HS-5 (cell line): ENCODE measurements around the gene MRC2.

Source experiments
- DNase-seq: peaks from one replicate; pipeline ENCODE4 v3.0.0-alpha.2; 2012; ENCODE audit warnings: low read depth

The MRC2 gene

GRCh38 chr17:62661337-62661736 lies 33.9 kb downstream of the MRC2 start:
- DNase-seq: no peak

- DNase-seq: no peak
These were observed 35.4 kb downstream of the MRC2 start for GRCh38 chr17:62662855-62663254.

DNA sequence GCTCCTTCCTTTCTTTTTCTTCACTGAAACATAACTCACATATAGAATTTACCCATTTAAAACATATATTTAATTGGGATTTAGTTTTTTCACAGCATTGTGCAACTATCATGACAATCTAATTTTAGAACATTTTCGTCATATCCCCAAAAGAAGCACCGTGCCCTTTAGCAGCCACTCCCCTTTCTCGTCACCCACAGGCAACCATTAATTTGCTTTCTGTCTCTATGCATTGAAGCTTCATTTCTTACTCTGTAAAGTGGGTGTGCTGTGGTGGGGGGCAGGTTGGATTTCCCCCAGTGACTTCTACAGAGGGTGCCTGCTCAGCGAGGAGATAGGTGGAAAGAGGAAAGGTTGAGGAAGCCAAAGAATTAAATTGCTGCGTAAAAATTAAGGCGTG lies 35.8 kb downstream of the MRC2 start:
- no peak for DNase-seq

DNA sequence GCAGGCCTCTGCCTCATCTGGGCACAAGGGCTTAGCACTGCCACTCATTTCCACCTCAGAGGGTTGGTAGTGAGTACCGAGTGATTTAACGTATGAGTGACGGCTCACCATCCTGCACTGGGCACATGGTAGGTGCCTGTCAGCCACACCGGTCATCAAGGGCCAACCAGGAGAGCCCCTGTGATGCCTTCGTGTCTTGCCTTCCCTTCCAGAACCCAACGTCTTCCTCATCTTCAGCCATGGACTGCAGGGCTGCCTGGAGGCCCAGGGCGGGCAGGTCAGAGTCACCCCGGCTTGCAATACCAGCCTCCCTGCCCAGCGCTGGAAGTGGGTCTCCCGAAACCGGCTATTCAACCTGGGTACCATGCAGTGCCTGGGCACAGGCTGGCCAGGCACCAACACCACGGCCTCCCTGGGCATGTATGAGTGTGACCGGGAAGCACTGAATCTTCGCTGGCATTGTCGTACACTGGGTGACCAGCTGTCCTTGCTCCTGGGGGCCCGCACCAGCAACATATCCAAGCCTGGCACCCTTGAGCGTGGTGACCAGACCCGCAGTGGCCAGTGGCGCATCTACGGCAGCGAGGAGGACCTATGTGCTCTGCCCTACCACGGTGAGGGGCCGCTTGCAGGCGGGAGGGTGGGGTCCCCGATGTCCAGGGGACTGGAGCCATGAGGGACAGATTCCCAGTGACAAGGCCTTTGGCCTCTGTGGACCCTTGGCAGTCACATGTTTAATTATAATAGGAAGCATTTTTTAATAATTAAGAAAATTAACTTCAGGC lies 37.1 kb downstream of the MRC2 start:
- no peak for DNase-seq

- DNase-seq: no peak
These were observed 38.1 kb downstream of the MRC2 start for GRCh38 chr17:62665599-62665998.

DNA sequence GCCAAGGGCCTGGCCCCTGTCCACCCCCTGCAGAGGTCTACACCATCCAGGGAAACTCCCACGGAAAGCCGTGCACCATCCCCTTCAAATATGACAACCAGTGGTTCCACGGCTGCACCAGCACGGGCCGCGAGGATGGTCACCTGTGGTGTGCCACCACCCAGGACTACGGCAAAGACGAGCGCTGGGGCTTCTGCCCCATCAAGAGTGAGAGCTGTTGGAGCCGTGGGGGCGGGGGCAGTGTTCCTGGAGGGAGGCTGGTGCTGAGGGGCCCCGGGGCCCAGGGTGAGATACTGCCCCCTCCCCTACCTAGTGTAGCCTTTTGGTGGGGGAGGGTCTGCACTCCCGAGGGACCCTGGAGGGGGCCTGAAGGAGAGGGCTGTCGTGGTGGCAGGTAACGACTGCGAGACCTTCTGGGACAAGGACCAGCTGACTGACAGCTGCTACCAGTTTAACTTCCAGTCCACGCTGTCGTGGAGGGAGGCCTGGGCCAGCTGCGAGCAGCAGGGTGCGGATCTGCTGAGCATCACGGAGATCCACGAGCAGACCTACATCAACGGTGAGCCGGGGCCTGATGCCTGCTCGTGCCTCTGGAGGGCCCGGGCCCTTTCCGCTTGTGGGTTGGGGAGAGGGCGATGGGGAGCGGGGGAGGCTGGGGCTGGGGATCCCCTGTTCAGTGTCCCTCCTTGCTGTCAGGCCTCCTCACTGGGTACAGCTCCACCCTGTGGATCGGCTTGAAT lies 38.8 kb downstream of the MRC2 start:
- DNase-seq: no peak

GRCh38 chr17:62666801-62667591 lies 39.5 kb downstream of the MRC2 start:
- no peak for DNase-seq

DNA sequence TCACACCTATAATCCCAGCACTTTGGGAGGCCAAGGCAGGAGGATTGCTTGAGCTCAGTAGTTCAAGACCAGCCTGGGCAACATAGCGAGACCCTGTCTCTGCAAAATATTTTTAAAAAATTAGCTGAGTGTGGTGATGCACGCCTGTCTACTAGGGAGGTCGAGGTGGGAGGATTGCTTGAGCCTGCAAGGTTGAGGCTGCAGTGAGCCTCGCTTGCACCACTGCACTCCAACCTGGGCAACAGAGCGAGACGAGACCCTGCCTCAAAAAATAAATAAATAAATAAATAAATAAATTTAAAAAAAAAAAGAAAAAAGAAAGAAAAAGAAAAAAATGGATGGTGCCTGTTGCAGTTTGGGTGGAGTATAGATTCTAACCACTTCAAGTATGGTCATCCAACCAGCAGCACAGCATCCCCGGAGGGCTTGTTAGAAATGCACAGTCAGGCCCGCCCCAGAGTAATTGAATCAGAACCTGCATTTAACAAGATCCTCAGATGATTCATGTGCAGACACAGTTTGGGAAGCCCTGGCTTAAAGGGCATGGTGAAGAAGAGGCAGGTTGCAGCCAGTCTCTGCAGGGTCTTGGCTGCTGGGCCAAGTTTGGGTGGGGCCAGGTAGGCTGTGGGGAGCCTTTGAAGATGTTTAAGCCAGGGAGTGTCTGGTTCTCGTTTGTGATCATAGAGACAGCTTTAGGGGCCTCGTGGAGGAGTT lies 40.8 kb downstream of the MRC2 start:
- DNase-seq: no peak

- DNase-seq: no peak
These were observed 42.8 kb downstream of the MRC2 start for GRCh38 chr17:62670202-62670821.

GRCh38 chr17:62671553-62671952 lies 44.1 kb downstream of the MRC2 start:
- DNase-seq: no peak

GRCh38 chr17:62672957-62673356 lies 45.5 kb downstream of the MRC2 start:
- no peak for DNase-seq

DNA sequence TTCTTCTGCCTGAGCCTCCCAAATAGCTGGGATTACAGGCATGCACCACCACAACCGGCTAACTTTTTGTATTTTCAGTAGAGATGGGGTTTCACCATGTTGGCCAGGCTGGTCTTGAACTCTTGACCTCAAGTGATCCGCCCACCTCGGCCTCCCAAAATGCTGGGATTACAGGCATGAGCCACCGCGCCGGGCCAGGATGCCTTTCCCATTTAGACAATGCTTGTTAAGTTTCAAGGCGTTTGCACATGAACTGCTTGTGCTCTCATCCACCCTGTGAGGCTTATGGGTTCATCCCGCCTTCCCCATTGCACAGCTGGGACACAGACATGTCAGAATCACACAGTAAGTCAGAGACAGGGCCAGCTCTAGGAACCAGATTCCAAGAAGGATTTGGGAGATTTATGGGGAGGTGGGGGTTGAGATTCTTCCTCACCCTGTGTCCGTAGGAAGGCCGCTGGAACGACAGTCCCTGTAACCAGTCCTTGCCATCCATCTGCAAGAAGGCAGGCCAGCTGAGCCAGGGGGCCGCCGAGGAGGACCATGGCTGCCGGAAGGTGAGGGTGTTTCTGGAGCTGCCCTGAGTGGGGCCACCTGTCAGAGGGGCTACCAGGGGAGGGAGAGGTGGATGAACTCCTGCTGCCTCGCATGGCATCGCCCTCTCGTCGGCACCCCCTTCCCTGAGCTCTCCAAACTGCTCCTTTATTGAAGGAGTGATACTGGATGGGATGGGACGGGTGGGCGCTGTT lies 46.3 kb downstream of the MRC2 start:
- no peak for DNase-seq

- DNase-seq: no peak
These were observed 46.9 kb downstream of the MRC2 start for GRCh38 chr17:62674363-62674739.

DNA sequence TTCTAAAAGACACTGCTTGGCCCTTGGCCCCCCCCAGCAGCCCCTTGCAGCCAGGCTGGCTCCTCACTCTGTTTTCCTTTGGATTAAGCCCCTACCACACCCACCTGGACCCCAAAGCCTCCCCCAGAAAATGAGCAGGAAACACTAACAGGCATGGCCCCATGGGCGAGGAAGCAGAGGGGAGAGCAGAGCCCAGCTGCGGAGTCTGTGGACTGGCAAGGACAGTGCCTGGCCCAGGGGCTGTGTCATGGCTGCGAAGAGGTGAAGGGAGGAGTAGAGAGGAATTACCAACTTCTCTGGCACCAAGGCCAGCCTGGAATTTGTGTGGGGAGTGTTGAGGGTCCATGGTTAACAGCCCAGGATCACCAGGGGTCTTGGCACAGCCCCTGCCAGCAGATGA lies 47.4 kb downstream of the MRC2 start:
- no peak for DNase-seq

GRCh38 chr17:62675260-62675659 lies 47.8 kb downstream of the MRC2 start:
- DNase-seq: no peak

DNA sequence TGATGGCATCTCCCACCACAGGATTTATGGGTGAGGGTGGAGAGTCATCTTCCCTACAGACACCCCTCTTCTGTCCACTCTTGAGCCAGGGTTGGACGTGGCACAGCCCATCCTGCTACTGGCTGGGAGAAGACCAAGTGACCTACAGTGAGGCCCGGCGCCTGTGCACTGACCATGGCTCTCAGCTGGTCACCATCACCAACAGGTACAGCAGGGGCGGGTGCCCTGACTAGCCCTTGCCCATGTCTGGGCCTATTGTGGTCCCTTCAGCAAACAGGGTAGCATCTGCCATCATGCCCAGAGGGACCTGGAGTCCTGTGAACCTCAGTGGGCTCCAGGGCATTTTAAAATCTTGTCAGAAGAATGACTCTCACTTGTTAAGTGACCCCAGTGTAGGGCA lies 48.2 kb downstream of the MRC2 start:
- DNase-seq: no peak

- DNase-seq: no peak
These were observed 48.9 kb downstream of the MRC2 start for GRCh38 chr17:62676231-62676943.

DNA sequence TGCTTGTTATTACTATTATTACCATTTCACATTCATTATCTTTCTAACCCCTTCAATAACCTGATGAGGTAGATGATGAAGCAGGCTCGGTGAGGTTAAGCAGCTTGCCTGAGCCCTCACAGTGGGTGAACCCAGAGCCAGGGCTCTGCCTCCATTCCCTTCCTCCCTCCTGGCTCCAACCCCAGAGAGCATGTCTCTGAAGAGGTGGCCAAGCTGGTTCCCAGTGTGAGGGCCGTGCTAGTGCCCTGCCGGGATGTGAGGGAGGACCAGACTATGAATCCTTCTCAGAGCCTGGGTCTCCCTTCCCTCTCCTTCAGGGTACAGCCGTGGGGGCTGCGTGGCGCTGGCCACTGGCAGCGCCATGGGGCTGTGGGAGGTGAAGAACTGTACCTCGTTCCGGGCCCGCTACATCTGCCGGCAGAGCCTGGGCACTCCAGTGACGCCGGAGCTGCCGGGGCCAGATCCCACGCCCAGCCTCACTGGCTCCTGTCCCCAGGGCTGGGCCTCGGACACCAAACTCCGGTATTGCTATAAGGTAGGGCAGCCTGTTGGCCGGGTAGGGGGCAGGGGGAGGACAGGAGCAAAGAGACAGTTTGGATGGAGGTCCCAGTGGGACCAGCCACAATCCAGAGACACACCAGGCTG lies 49.6 kb downstream of the MRC2 start:
- DNase-seq: no peak

DNA sequence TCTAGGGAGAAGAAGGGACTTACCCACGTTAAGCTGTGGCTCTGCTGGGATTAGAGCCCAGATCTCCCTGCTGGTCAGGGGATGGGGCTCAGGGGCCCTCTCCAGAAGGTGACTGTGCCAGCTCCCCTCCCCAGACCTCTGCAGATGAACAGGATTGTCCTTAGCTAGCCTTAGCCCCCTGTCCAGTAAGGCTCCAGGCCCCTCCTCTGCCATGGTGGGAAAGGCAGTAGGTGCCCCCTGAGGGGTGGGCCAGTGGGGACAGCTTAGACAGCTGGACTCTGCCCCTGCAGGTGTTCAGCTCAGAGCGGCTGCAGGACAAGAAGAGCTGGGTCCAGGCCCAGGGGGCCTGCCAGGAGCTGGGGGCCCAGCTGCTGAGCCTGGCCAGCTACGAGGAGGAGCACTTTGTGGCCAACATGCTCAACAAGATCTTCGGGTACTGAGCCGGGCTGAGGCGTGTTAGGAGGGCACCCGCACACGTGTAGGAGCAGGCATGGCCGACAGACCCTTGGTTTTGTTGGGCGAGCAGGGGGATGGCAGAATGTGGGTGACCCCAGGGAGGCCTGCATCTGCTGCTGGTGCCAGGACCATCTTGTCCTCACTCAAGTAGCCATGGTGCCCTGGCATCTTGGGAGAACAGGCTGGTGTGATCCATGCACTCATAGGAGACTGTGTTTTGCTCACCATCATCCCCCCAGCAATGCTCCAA lies 50.9 kb downstream of the MRC2 start:
- DNase-seq: no peak
